ENCODE data around the gene CXCL14.

DNA sequence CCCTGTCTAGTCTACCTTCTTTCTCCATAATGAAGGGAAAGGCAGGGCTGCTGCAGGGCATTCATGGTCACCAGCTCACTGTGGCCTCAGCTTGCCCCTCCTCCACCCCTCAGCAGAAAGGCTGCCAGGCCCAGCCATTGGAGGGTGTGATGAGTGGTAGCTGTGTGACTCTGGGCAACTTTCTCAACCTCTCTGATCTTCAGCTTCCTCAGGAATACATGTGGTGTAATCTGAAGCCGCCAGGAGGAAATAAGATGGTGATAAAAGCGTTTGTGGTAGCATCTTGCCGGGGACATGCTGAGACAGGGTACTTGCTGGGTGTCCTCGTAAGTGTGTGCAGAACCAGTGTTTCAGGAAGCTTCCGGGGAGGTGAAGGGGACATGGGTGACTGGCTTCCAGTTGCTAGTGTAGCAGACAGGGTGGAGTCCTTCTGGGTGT is 9.8 kb downstream of the CXCL14 start:
- TF ChIP-seq, protein P1, sequence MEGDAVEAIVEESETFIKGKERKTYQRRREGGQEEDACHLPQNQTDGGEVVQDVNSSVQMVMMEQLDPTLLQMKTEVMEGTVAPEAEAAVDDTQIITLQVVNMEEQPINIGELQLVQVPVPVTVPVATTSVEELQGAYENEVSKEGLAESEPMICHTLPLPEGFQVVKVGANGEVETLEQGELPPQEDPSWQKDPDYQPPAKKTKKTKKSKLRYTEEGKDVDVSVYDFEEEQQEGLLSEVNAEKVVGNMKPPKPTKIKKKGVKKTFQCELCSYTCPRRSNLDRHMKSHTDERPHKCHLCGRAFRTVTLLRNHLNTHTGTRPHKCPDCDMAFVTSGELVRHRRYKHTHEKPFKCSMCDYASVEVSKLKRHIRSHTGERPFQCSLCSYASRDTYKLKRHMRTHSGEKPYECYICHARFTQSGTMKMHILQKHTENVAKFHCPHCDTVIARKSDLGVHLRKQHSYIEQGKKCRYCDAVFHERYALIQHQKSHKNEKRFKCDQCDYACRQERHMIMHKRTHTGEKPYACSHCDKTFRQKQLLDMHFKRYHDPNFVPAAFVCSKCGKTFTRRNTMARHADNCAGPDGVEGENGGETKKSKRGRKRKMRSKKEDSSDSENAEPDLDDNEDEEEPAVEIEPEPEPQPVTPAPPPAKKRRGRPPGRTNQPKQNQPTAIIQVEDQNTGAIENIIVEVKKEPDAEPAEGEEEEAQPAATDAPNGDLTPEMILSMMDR (IDR thresholded peaks at IDR 0.05): no peak
- no peak for TF ChIP-seq EP300 (IDR thresholded peaks at IDR 0.05)
